Activated CD8-positive, alpha-beta memory T cell treated with anti-CD3 and anti-CD28 coated beads for 36 hours (primary cell): ENCODE data around the gene C1orf167. TPM values are rescaled to one million over a fixed set of nuclear protein-coding genes. Genes with fewer than 3 reads are reported as not detected.

ENCODE experiments used
- CTCF ChIA-PET: fragments of 350-600 bp; sonication (Branson Sonifier 250); formaldehyde crosslinking; loops from one replicate; lab custom pipeline; 2021; ENCODE audit warnings: antibody characterized with exemption; lab: Charles Lee
- POLR2A ChIA-PET: fragments of 350-600 bp; sonication (Branson Sonifier 250); formaldehyde crosslinking; loops from one replicate; lab custom pipeline; 2021; ENCODE audit warnings: antibody characterized with exemption; lab: Charles Lee
- total RNA-seq, 2 experiments: library from RNA; stranded (reverse); gene quantifications; one replicate each; pipeline ENCODE4 v1.2.3, GENCODE V29; 2021

The C1orf167 gene
- total RNA-seq, 2 experiments from 2014 or later: not detected

GRCh38 chr1:11749996-11750395 lies 12.0 kb upstream of the C1orf167 start:
- POLR2A ChIA-PET: no interaction called here

GRCh38 chr1:11751087-11751486 lies 10.9 kb upstream of the C1orf167 start:
- ChIA-PET POLR2A (no interaction called here), CTCF (no interaction called here)

More at GRCh38 chr1:11749996-11750395, 12.0 kb upstream of the C1orf167 start:
- CTCF ChIA-PET: interaction anchor here (1.4 kb wide), 1 partner anchor 32 kb away, joined by 4 read pairs; no protein-coding TSS in a partner anchor

GRCh38 chr1:11752359-11753088 lies 9.5 kb upstream of the C1orf167 start:
- ChIA-PET CTCF (no interaction called here), POLR2A (no interaction called here)

- POLR2A ChIA-PET: no interaction called here
- CTCF ChIA-PET: no interaction called here
These were observed 8.3 kb upstream of the C1orf167 start for GRCh38 chr1:11753555-11754208.

GRCh38 chr1:11757047-11757446 lies 4.9 kb upstream of the C1orf167 start:
- CTCF ChIA-PET: no interaction called here
- POLR2A ChIA-PET: no interaction called here

GRCh38 chr1:11759791-11760190 lies 2.2 kb upstream of the C1orf167 start:
- ChIA-PET CTCF (no interaction called here), POLR2A (no interaction called here)

- ChIA-PET CTCF (no interaction called here), POLR2A (no interaction called here)
These were observed 708 bp upstream of the C1orf167 start for GRCh38 chr1:11761285-11761684.

- ChIA-PET CTCF (no interaction called here), POLR2A (no interaction called here)
These were observed 2.1 kb downstream of the C1orf167 start for GRCh38 chr1:11764115-11764514.

GRCh38 chr1:11764519-11764918 lies 2.5 kb downstream of the C1orf167 start:
- CTCF ChIA-PET: interaction anchor here (0.6 kb wide), 1 partner anchor 205 kb away, joined by 3 read pairs; no protein-coding TSS in a partner anchor
- POLR2A ChIA-PET: no interaction called here

GRCh38 chr1:11765661-11766428 lies 3.9 kb downstream of the C1orf167 start:
- CTCF ChIA-PET: no interaction called here
- POLR2A ChIA-PET: no interaction called here

GRCh38 chr1:11766429-11766776 lies 4.4 kb downstream of the C1orf167 start:
- ChIA-PET CTCF (no interaction called here), POLR2A (no interaction called here)

- CTCF ChIA-PET: interaction anchor here (1.0 kb wide), 1 partner anchor 48 kb away, joined by 3 read pairs; no protein-coding TSS in a partner anchor
- POLR2A ChIA-PET: no interaction called here
These were observed 6.1 kb downstream of the C1orf167 start for GRCh38 chr1:11767922-11768704.

GRCh38 chr1:11768821-11769220 lies 6.8 kb downstream of the C1orf167 start:
- ChIA-PET CTCF (interaction anchor here (1.0 kb wide), 1 partner anchor 49 kb away, joined by 3 read pairs; no protein-coding TSS in a partner anchor), POLR2A (no interaction called here)

GRCh38 chr1:11769274-11769673 lies 7.3 kb downstream of the C1orf167 start:
- ChIA-PET POLR2A (no interaction called here), CTCF (no interaction called here)

- POLR2A ChIA-PET: no interaction called here
These were observed 8.0 kb downstream of the C1orf167 start for GRCh38 chr1:11770011-11770410.

GRCh38 chr1:11771481-11772043 lies 9.6 kb downstream of the C1orf167 start:
- ChIA-PET POLR2A (no interaction called here), CTCF (interaction anchor here (0.6 kb wide), 1 partner anchor 9 kb away, joined by 5 read pairs; no protein-coding TSS in a partner anchor)

More at GRCh38 chr1:11770011-11770410, 8.0 kb downstream of the C1orf167 start:
- CTCF ChIA-PET: interaction anchor here (0.7 kb wide), 1 partner anchor 51 kb away, joined by 3 read pairs; no protein-coding TSS in a partner anchor

GRCh38 chr1:11772458-11772857 lies 10.5 kb downstream of the C1orf167 start:
- POLR2A ChIA-PET: no interaction called here
- CTCF ChIA-PET: interaction anchor here (1.3 kb wide), 1 partner anchor 13 kb away, joined by 3 read pairs; no protein-coding TSS in a partner anchor

GRCh38 chr1:11774753-11775152 lies 12.8 kb downstream of the C1orf167 start:
- ChIA-PET CTCF (no interaction called here), POLR2A (no interaction called here)
